Astrocyte (in vitro differentiated cells and primary cell): ENCODE measurements around the gene MYBPC1. TPM values are rescaled to one million over a fixed set of nuclear protein-coding genes. Genes with fewer than 3 reads are reported as not detected.

Experiments
- DNase-seq: peaks from one replicate; pipeline ENCODE4 v3.0.0-alpha.2; 2010; ENCODE audit warnings: low read depth
- FAIRE-seq: peaks from 2 replicates; lab custom pipeline; 2011; peaks lifted over from hg19 to GRCh38; lab: Jason Lieb, UNC
- H2AFZ ChIP-seq: 2 replicates; pipeline ENCODE4 v1.6.0; 2012; ENCODE audit warnings: low read depth, low read length, inconsistent platforms
- H3K27ac ChIP-seq: 2 replicates; pipeline ENCODE4 v1.5.1; 2011; ENCODE audit warnings: low read depth, low read length, inconsistent platforms
- H3K27me3 ChIP-seq: 2 replicates; pipeline ENCODE4 v1.6.0; 2011; ENCODE audit warnings: low read length, inconsistent platforms; ENCODE audit not compliant: insufficient read depth
- H3K36me3 ChIP-seq: 2 replicates; pipeline ENCODE4 v1.5.1; 2011; ENCODE audit warnings: low read length, inconsistent platforms; ENCODE audit not compliant: insufficient read depth
- H3K4me1 ChIP-seq: 2 replicates; pipeline ENCODE4 v1.5.1; 2011; ENCODE audit warnings: low read length, inconsistent platforms; ENCODE audit not compliant: insufficient read depth
- H3K4me2 ChIP-seq: 2 replicates; pipeline ENCODE4 v1.6.0; 2012; ENCODE audit warnings: low read length, inconsistent platforms
- H3K4me3 ChIP-seq: 2 replicates; pipeline ENCODE4 v1.5.1; 2011; ENCODE audit warnings: low read depth, mild to moderate bottlenecking, low read length, inconsistent platforms; ENCODE audit not compliant: insufficient read depth
- H3K79me2 ChIP-seq: 2 replicates; pipeline ENCODE4 v1.6.0; 2012; ENCODE audit warnings: mild to moderate bottlenecking, low read length, inconsistent platforms; ENCODE audit not compliant: insufficient read depth
- H3K9ac ChIP-seq: 2 replicates; pipeline ENCODE4 v1.6.0; 2012; ENCODE audit warnings: mild to moderate bottlenecking, low read length, inconsistent platforms
- H3K9me3 ChIP-seq: 2 replicates; pipeline ENCODE4 v1.5.1; 2012; ENCODE audit warnings: low read depth, mild to moderate bottlenecking, low read length, inconsistent platforms; ENCODE audit not compliant: insufficient read depth
- H4K20me1 ChIP-seq: 2 replicates; pipeline ENCODE4 v1.6.0; 2012; ENCODE audit warnings: low read length, inconsistent platforms; ENCODE audit not compliant: insufficient read depth
- H3K27ac Mint-ChIP-seq: one replicate; pipeline ENCODE4 v1.8.0; 2021; ENCODE audit warnings: mild to moderate bottlenecking, mixed read lengths; ENCODE audit not compliant: unreplicated experiment
- H3K27me3 Mint-ChIP-seq: one replicate; pipeline ENCODE4 v1.8.0; 2021; ENCODE audit warnings: low read depth, mixed read lengths; ENCODE audit not compliant: unreplicated experiment
- H3K36me3 Mint-ChIP-seq: one replicate; pipeline ENCODE4 v1.8.0; 2021; ENCODE audit warnings: low read depth, mixed read lengths; ENCODE audit not compliant: unreplicated experiment
- H3K4me1 Mint-ChIP-seq: one replicate; pipeline ENCODE4 v1.8.0; 2021; ENCODE audit warnings: low read depth, mixed read lengths; ENCODE audit not compliant: unreplicated experiment
- H3K4me3 Mint-ChIP-seq: one replicate; pipeline ENCODE4 v1.8.0; 2021; ENCODE audit warnings: mild to moderate bottlenecking, moderate library complexity, mixed read lengths; ENCODE audit not compliant: unreplicated experiment
- H3K9me3 Mint-ChIP-seq: one replicate; pipeline ENCODE4 v1.8.0; 2021; ENCODE audit warnings: mild to moderate bottlenecking, mixed read lengths; ENCODE audit not compliant: unreplicated experiment
- EZH2 ChIP-seq: IDR thresholded peaks from 2 replicates; pipeline ENCODE4 v1.6.1; 2012; ENCODE audit warnings: mild to moderate bottlenecking, low read length, inconsistent platforms; ENCODE audit not compliant: insufficient read depth
- total RNA-seq: library from RNA; stranded (reverse); gene quantifications from 2 replicates; pipeline ENCODE4 v1.2.1, GENCODE V29; 2021
- TF ChIP-seq, protein P1 (sequence below): IDR thresholded peaks from 2 replicates; pipeline ENCODE4 v1.5.1; 2011; ENCODE audit warnings: low read depth, mild to moderate bottlenecking, inconsistent platforms, low read length, moderate library complexity; ENCODE audit not compliant: insufficient read depth

MYBPC1 gene
- total RNA-seq, 1 donor from 2014 or later = not detected

DNA sequence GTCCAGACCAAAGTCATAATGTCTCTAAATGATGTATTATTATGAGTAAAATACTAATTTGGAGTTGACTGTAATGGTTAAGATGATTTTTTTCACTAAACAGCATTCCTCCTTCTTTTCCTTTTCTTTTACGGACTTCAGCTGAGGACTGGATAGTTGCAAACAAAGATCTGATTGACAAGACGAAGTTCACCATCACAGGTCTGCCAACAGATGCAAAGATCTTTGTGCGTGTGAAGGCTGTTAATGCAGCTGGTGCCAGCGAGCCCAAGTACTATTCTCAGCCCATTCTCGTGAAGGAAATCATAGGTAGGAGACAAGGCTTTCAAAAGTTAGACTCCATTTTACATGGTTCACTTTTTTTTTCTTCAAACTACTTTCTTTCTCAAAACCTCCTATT lies 72.8 kb downstream of the MYBPC1 start:
- DNase-seq (no peak), FAIRE-seq (no peak)
- Mint-ChIP-seq H3K9me3 (no peaks in the 10 kb centered on the region), H3K4me1 (no peaks in the 10 kb centered on the region), H3K27ac (no peak overlapping the region), H3K27me3 (peaks cover 9% of the 10 kb centered on the region), H3K36me3 (no peaks in the 10 kb centered on the region), H3K4me3 (no peak overlapping the region)
- H2AFZ ChIP-seq = no peak overlapping the region
- H3K4me1 ChIP-seq = no peaks in the 10 kb centered on the region
- no peaks in the 10 kb centered on the region for H3K27me3 ChIP-seq
- no peak overlapping the region for H3K4me3 ChIP-seq
- no peaks in the 10 kb centered on the region for H3K79me2 ChIP-seq
- H4K20me1 ChIP-seq = no peaks in the 10 kb centered on the region
- no peak overlapping the region for H3K9ac ChIP-seq
- H3K27ac ChIP-seq = no peak overlapping the region
- H3K9me3 ChIP-seq = no peaks in the 10 kb centered on the region
- TF ChIP-seq, protein P1, sequence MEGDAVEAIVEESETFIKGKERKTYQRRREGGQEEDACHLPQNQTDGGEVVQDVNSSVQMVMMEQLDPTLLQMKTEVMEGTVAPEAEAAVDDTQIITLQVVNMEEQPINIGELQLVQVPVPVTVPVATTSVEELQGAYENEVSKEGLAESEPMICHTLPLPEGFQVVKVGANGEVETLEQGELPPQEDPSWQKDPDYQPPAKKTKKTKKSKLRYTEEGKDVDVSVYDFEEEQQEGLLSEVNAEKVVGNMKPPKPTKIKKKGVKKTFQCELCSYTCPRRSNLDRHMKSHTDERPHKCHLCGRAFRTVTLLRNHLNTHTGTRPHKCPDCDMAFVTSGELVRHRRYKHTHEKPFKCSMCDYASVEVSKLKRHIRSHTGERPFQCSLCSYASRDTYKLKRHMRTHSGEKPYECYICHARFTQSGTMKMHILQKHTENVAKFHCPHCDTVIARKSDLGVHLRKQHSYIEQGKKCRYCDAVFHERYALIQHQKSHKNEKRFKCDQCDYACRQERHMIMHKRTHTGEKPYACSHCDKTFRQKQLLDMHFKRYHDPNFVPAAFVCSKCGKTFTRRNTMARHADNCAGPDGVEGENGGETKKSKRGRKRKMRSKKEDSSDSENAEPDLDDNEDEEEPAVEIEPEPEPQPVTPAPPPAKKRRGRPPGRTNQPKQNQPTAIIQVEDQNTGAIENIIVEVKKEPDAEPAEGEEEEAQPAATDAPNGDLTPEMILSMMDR = no peak
- TF ChIP-seq EZH2 = no peak
- H3K36me3 ChIP-seq = no peaks in the 10 kb centered on the region
- H3K4me2 ChIP-seq = no peak overlapping the region

DNA sequence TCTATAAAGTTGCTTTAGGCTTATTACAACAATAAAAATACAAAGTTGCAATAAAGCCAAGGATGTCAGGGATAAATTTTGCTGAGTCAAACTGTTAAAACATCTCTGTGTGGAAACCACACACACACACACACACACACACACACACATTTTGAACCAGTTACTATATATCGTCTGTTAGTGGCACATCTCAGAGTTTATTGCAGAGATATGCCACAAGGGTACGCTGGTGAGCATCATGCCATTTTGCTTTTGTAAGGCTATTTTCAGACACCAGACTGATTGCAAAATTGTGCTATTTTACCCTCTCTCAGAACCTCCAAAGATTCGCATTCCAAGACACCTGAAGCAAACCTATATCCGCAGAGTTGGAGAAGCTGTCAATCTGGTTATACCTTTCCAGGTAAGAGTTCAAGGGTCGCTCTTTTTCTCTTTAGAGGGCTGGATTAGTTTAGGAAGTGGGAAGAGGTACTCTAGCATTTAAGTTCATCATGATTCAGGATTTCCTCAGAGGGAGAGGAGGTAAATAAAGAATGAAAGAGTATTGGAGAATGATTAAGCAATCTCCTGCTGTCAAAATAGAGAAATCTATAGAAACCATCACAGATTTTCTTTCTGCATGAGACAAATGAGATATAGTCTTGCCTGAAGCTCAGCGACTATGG lies 75.4 kb downstream of the MYBPC1 start:
- H2AFZ ChIP-seq = no peak overlapping the region
- no peak overlapping the region for H3K9ac ChIP-seq
- FAIRE-seq (no peak), DNase-seq (peak; percentile 10)
- no peak overlapping the region for H3K27ac Mint-ChIP-seq
- no peaks in the 10 kb centered on the region for H3K27me3 ChIP-seq
- no peaks in the 10 kb centered on the region for H3K9me3 ChIP-seq
- H3K4me3 ChIP-seq = no peak overlapping the region
- H3K4me1 Mint-ChIP-seq = no peaks in the 10 kb centered on the region
- no peaks in the 10 kb centered on the region for H4K20me1 ChIP-seq
- H3K36me3 Mint-ChIP-seq = no peaks in the 10 kb centered on the region
- H3K79me2 ChIP-seq = no peaks in the 10 kb centered on the region
- peaks cover 10% of the 10 kb centered on the region for H3K27me3 Mint-ChIP-seq
- no peaks in the 10 kb centered on the region for H3K4me1 ChIP-seq
- H3K4me3 Mint-ChIP-seq = no peak overlapping the region
- H3K36me3 ChIP-seq = no peaks in the 10 kb centered on the region
- no peak for TF ChIP-seq EZH2
- TF ChIP-seq, protein P1 = peak; percentile 33
- H3K27ac ChIP-seq = no peak overlapping the region
- no peak overlapping the region for H3K4me2 ChIP-seq
- no peaks in the 10 kb centered on the region for H3K9me3 Mint-ChIP-seq

DNA sequence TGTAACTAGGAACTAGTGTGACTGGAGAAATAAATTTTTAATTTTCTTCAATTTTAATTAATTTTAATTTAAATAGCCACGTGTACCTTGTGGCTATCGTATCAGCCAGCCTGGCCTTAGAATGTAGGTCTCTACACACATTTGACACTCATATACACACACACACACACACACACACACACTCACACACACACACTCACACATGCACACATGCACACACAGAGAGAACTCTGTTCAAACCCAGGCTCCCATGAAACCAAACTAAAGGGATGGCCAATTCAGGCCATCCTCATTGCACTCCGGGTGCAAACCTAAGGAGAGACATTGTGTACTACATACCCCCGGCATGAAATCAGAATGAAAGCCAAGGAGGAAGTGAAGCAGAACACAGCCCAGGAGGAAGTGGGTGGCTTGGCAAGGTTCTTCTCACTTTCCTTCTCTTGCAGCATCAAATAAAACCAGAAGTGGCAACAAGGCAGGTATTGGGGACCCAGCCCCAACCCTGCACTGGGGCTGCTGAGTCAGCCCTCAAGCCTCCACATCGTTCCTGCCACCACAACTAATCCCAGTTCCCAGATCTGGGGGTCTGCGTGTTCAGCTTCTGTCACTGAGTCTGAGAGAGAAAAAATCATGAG lies 76.5 kb downstream of the MYBPC1 start:
- no peak overlapping the region for H3K4me3 ChIP-seq
- Mint-ChIP-seq H3K36me3 (no peaks in the 10 kb centered on the region), H3K27me3 (peaks cover 8% of the 10 kb centered on the region), H3K27ac (no peak overlapping the region), H3K9me3 (no peaks in the 10 kb centered on the region), H3K4me3 (no peak overlapping the region), H3K4me1 (no peaks in the 10 kb centered on the region)
- TF ChIP-seq EZH2 = no peak
- TF ChIP-seq, protein P1 = no peak
- no peak overlapping the region for H3K9ac ChIP-seq
- FAIRE-seq (no peak), DNase-seq (no peak)
- H3K27ac ChIP-seq = no peak overlapping the region
- H3K79me2 ChIP-seq = no peaks in the 10 kb centered on the region
- H3K36me3 ChIP-seq = no peaks in the 10 kb centered on the region
- no peaks in the 10 kb centered on the region for H3K4me1 ChIP-seq
- no peaks in the 10 kb centered on the region for H3K27me3 ChIP-seq
- no peak overlapping the region for H2AFZ ChIP-seq
- no peaks in the 10 kb centered on the region for H4K20me1 ChIP-seq
- H3K4me2 ChIP-seq = no peak overlapping the region
- H3K9me3 ChIP-seq = no peaks in the 10 kb centered on the region
